ENCODE data around the gene MKLN1.

GRCh38 chr7:131546126-131546525 is 218.4 kb downstream of the MKLN1 start:
- no peak for TF ChIP-seq CTCF (IDR thresholded peaks at IDR 0.05)
- TF ChIP-seq POLR2A (IDR thresholded peaks at IDR 0.05), result no peak

Data from thyroid gland (tissue), 4 donors.